ENCODE results near the gene KRT77. TPM values are rescaled to one million over a fixed set of nuclear protein-coding genes. Genes with fewer than 3 reads are reported as not detected.

KRT77 gene
- total RNA-seq, 2 experiments from 2014 or later = not detected

DNA sequence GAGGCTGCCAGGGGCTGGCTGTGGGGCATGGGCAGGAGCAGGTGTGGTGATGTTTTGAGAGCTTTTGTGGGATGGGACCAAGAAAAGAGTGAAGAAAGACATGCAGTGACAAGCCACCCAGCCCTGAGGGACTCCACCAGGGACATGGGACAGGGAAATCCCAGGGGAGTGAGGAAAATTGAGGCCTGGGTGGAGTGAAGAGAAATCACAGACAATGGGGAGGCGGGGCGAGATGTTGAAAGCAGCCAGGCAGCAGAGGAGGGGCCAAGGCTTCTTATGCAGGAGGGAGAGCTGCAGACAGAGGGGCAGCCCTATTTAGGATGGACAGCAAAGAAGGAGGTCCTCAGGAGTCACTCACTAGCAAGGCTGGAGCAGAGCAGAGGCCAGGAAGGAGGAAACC lies 18.9 kb downstream of the KRT77 start:
- POLR2A ChIA-PET = no interaction called here
- no peaks in the 10 kb centered on the region for H4K20me1 ChIP-seq (ENCODE audit: insufficient read depth, low read length)

DNA sequence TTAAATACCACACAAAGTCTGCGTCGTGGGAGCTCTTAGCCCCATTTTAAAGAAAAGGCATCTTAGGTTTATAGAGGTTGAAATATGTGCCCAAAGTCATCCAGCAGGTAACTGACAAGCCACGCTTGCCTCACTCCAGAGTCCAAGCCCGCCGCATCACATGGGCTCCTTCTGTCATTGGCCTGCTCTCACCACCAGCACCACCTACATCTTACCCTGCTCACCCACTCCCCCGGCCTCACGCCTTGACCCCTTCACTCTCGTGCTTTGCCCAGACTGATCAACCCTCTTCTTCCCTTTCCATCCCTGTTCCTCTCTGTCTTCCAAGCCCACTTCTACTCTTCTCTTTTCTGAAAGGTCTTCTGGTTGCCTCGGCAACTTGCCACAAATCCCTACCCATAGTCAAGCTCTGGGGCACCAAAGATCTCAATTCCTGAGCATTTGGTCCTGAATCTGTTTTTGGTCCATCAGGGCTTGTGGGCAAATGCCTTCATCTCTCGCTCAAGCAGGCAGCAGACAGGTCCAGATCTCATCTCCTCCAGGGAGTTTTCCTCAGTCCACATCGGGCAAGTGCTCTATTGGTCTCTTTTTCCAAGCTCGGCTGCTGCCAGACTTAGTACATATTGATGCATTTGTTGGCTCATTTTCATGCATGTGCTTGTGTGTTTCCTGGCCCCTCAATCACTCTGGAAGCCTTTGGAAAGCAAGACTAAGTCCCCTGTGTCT lies 19.6 kb downstream of the KRT77 start:
- ChIA-PET CTCF (ENCODE audit: unreplicated experiment) (no interaction called here), POLR2A (no interaction called here)
- TF ChIP-seq, protein P1, sequence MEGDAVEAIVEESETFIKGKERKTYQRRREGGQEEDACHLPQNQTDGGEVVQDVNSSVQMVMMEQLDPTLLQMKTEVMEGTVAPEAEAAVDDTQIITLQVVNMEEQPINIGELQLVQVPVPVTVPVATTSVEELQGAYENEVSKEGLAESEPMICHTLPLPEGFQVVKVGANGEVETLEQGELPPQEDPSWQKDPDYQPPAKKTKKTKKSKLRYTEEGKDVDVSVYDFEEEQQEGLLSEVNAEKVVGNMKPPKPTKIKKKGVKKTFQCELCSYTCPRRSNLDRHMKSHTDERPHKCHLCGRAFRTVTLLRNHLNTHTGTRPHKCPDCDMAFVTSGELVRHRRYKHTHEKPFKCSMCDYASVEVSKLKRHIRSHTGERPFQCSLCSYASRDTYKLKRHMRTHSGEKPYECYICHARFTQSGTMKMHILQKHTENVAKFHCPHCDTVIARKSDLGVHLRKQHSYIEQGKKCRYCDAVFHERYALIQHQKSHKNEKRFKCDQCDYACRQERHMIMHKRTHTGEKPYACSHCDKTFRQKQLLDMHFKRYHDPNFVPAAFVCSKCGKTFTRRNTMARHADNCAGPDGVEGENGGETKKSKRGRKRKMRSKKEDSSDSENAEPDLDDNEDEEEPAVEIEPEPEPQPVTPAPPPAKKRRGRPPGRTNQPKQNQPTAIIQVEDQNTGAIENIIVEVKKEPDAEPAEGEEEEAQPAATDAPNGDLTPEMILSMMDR (conservative IDR thresholded peaks at IDR 0.05; ENCODE audit: low read length) = no peak
- no peak for TF ChIP-seq EZH2phosphoT487 (IDR thresholded peaks at IDR 0.05; ENCODE audit: borderline replicate concordance, low read depth, low read length)
- H3K79me2 ChIP-seq (ENCODE audit: insufficient read depth, low read depth, low read length) = no peaks in the 10 kb centered on the region
- intact Hi-C loops (cut with micrococcal nuclease; ENCODE audit: unreplicated experiment) = no loop called here
- BruUV-seq (replicated peaks) = no TSS peak
- no peaks in the 10 kb centered on the region for H3K36me3 ChIP-seq (ENCODE audit: insufficient read depth, low read length)
- H3K4me3 ChIP-seq (ENCODE audit: low read depth, low read length, poor library complexity, severe bottlenecking) = no peak overlapping the region
- H4K20me1 ChIP-seq (ENCODE audit: insufficient read depth, low read length) = no peaks in the 10 kb centered on the region
- H3K9me3 ChIP-seq (ENCODE audit: low read length) = no peaks in the 10 kb centered on the region
- no peaks in the 10 kb centered on the region for H3K9me2 ChIP-seq (ENCODE audit: insufficient read depth, low read length)
- H2AFZ ChIP-seq (ENCODE audit: low read length) = no peak overlapping the region
- DNase-seq (ENCODE audit: low spot score) = no peak
- no peaks in the 10 kb centered on the region for H3K4me1 ChIP-seq (ENCODE audit: insufficient read depth, low read length, poor library complexity, severe bottlenecking)
- no peak overlapping the region for H3K4me2 ChIP-seq (ENCODE audit: low read length)
- no peak overlapping the region for H3K27ac ChIP-seq (ENCODE audit: low read depth, low read length, poor library complexity, severe bottlenecking)

More for the DNA sequence above, 18.9 kb downstream of the KRT77 start:
- Histone ChIP-seq H3K27ac (ENCODE audit: low read depth, low read length, poor library complexity, severe bottlenecking) (no peak overlapping the region), H3K79me2 (ENCODE audit: insufficient read depth, low read depth, low read length) (no peaks in the 10 kb centered on the region), H3K9me2 (ENCODE audit: insufficient read depth, low read length) (no peaks in the 10 kb centered on the region), H3K9me3 (ENCODE audit: low read length) (no peaks in the 10 kb centered on the region), H3K4me3 (ENCODE audit: low read depth, low read length, poor library complexity, severe bottlenecking) (no peak overlapping the region), H3K4me1 (ENCODE audit: insufficient read depth, low read length, poor library complexity, severe bottlenecking) (no peaks in the 10 kb centered on the region), H3K36me3 (ENCODE audit: insufficient read depth, low read length) (no peaks in the 10 kb centered on the region), H3K4me2 (ENCODE audit: low read length) (no peak overlapping the region), H2AFZ (ENCODE audit: low read length) (no peak overlapping the region)
- CTCF ChIA-PET (ENCODE audit: unreplicated experiment) = no interaction called here
- no peak for TF ChIP-seq EZH2phosphoT487 (IDR thresholded peaks at IDR 0.05; ENCODE audit: borderline replicate concordance, low read depth, low read length)
- TF ChIP-seq, protein P1 (conservative IDR thresholded peaks at IDR 0.05; ENCODE audit: low read length) = no peak
- no peak for DNase-seq (ENCODE audit: low spot score)
- BruUV-seq (replicated peaks) = no TSS peak
- intact Hi-C loops (cut with micrococcal nuclease; ENCODE audit: unreplicated experiment) = no loop called here

GRCh38 chr12:52682938-52683574 lies 20.3 kb downstream of the KRT77 start:
- no peaks in the 10 kb centered on the region for H3K79me2 ChIP-seq (ENCODE audit: insufficient read depth, low read depth, low read length)
- no peak overlapping the region for H3K4me2 ChIP-seq (ENCODE audit: low read length)
- no peaks in the 10 kb centered on the region for H3K9me3 ChIP-seq (ENCODE audit: low read length)
- ChIA-PET POLR2A (no interaction called here), CTCF (ENCODE audit: unreplicated experiment) (no interaction called here)
- no peaks in the 10 kb centered on the region for H3K36me3 ChIP-seq (ENCODE audit: insufficient read depth, low read length)
- no TSS peak for BruUV-seq (replicated peaks)
- intact Hi-C loops (cut with micrococcal nuclease; ENCODE audit: unreplicated experiment) = no loop called here
- no peak for DNase-seq (ENCODE audit: low spot score)
- TF ChIP-seq, protein P1 (conservative IDR thresholded peaks at IDR 0.05; ENCODE audit: low read length) = no peak
- no peak for TF ChIP-seq EZH2phosphoT487 (IDR thresholded peaks at IDR 0.05; ENCODE audit: borderline replicate concordance, low read depth, low read length)
- H2AFZ ChIP-seq (ENCODE audit: low read length) = no peak overlapping the region
- no peaks in the 10 kb centered on the region for H4K20me1 ChIP-seq (ENCODE audit: insufficient read depth, low read length)
- H3K9me2 ChIP-seq (ENCODE audit: insufficient read depth, low read length) = no peaks in the 10 kb centered on the region
- H3K4me1 ChIP-seq (ENCODE audit: insufficient read depth, low read length, poor library complexity, severe bottlenecking) = no peaks in the 10 kb centered on the region
- H3K27ac ChIP-seq (ENCODE audit: low read depth, low read length, poor library complexity, severe bottlenecking) = no peak overlapping the region
- H3K4me3 ChIP-seq (ENCODE audit: low read depth, low read length, poor library complexity, severe bottlenecking) = no peak overlapping the region

Data from OCI-LY7 (cell line).